NCI-H526 (cell line): Measurements from ENCODE around the gene ZNF148.

Source experiments
- DNase-seq, 2 experiments: peaks; one replicate each; lab custom pipeline; 2025; lab: John Stamatoyannopoulos, UW

The ZNF148 gene

DNA sequence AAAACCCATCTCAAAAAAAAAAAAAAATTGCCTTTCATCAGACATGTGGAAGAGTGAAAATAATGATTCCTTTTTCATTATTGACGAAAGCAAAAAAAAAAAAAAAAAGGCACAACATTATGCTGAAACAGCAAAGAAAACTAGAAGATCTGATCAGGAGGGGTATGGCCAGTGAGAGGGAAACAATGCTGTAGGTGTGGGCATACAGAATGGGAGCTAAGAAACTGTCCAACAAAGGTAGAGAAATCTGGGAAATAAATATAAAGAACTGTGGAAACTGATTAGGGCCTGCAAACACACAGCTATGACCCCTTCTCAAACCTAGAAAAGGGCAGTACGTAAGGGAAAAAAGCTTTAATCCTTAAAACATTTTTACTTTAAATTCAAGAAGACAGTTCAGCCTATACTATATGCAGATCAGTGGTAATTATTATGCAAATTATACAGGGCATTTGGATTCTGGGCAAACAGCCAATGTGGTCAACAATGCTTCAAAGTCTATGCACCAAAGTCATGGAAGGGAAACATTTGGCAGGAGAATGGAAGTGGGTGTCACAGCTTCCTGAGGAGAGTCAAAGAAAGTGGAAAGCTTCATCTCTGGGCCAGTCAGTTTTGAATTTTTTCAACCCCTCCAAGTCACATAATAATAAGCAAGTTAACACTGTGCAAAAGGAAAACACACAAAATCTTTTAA is 94.3 kb downstream of the ZNF148 start:
- DNase-seq: peak; percentile 80 to 88

DNA sequence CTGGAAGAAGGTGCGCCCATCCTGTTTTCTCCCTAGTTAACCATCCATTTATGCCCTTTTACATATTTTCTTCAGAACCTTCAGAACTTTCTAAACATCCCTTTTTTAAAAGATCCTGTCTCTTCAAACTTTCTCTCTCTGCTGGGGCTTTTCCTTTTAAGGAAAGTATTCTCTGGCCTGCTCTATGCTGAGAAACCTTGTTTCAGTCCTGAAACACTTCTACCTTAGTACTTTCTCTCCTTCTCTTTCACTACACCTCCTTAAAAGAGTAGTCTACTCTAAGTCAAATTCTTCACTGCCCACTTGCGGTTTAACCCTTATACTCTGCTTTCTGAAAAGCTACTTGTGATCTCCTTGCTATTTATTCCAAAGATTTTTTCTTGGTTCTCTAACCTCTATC is 97.0 kb downstream of the ZNF148 start:
- no peak for DNase-seq

DNA sequence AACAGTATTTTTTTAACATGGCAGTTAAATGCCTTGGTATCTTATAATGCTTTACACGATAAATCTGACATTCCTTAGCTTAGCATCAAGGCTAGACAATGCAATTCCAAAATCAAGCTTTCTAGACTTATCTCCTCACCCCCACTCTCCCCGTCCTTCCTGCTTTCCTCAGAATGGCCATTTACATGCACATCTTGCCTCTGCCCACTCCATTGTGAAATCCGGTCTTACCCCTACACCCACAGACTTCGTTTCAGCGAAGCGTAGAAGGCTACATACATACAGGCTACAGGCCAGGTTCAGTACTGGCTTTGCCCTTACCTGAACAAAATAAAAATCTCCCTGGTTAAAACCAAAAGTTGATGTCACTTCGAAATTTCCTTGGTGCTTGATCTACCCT is 104.0 kb downstream of the ZNF148 start:
- DNase-seq: no peak

DNA sequence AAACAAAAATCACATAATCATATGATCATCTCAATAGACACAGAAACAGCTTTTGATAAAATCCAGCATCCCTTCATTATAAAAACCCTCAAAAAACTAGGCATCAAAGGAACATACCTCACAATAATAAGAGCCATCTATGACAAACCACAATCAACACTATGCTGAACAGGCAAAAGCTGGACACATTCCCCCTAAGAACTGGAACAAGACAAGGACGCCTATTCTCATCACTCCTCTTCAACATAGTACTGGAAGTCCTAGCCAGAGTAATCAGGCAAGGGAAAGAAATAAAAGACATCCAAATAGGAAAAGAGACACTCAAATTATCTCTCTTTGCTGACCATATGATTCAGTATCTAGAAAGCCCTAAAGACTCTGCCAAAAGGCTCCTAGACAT is 107.7 kb downstream of the ZNF148 start:
- no peak for DNase-seq

DNA sequence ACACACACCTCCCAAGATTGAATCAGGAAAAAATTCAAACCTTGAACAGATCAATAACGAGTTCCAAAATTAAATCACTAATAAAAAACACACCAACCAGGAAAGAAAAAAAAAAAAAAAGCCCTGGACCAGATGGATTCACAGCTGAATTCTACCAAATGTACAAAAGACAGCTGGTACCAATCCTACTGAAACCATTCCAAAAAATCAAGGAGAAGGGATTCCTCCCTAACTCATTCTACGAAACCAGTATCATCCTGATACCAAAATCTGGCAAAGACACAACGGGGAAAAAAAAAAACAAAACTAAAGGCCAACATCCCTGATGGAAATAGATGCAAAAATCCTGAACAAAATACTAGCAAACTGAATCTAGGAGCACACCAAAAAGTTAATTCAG is 108.2 kb downstream of the ZNF148 start:
- no peak for DNase-seq

DNA sequence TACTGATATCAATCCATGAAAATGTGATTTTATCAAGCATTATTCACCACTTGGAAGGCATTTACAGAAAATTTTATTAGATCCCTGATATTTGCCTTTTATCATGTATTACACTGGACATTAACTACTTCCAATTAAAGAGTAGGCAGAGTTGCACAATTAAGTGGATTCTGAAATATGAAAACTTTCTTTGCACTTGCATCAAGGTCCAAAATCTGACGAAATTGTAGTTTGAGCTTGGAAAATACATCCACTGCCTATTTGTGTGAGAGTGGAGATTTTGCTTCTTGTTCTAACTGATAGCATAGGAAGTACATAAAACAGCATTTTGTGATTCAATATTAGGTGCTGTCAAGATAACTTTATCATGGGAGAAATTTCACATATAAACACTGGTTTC is 113.0 kb downstream of the ZNF148 start:
- no peak for DNase-seq

DNA sequence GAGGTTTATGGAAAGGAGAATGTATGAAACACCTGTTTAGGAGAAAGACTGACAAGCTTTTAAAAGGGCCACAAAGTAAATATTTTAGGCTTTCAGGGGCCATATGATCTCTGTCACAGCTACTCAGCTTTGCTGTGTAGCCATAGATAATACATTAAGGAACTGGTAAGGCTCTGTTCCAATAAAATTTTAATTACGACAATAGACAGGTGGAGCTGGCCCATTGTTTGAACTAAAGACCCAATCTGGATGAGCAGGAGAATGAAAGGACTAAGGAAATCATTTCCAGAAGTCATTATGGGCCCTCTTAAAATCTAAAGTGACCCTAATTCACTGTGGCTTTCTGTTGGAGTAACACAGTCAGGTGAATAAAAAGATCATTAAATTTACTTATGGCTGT is 114.1 kb downstream of the ZNF148 start:
- no peak for DNase-seq

DNA sequence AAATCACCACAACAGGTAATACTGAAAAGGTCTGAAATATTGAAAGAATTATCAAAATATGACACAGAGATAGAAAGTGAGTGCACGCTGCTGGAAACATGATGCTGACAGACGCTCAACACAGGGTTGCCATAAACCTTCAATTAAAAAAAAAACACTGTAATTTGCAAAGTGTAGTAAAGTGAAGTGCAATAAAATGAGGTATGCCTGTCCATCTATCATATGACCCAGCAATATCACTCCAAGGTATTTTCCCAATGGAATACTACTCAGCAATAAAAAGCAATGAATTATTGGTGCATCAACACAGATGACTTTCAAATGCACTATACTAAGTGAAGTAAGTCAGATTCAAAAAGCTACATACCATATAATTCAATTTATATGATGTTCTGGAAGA is 115.0 kb downstream of the ZNF148 start:
- DNase-seq: no peak

DNA sequence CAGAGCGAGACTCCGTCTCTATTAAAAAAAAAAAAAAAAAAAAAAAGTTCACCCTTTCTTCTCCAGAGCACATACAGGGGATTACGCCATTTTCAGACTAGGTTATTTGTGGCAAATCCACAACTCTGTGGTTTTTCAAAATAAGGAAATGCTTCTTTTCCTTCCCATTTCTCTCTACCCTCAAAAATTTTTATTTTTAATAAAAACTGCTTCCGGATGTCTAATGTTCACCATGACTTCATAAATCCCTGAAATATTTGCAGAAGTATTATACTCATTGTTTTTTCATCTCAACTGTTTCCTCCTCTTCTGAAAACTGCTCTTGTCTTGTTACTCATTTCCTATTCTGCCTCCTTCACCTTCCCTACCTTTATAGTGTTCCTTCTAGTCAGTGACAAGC is 117.6 kb downstream of the ZNF148 start:
- no peak for DNase-seq

DNA sequence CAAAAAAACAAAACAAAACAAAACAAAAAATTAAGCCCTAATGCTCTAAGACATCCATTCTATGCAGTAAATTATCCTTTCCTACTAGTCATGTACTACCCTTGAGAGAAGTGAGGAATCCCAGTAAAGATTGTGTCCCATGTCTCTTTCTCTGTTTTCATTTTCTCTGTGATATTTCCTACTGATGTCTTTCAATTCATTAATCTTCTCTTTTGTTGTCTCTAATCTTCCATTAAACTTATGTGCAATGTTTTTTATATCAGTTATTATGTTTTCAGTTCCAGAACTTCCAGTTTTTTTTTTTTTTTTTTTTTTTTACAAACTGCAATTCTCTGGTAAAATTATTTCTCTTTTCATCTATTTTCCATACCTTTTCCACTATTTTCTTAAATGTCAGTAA is 118.5 kb downstream of the ZNF148 start:
- no peak for DNase-seq

DNA sequence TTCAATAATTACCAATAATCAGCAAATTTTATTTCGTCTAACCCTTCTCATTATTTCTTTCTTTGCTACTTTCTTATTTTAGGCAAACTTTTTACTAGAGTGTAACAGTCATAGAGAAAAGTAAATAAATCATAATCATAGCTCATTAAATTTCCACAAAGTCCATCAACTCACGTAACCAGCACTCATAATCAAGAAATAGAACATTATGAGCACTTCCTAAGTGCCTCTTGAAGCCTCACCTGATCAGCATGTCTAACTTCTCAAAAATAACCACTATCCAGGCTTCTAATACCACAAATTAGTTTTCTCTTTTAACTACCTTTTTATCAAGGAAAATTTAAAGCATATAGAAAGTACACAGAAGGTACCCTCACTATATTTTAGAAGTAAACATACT is 124.2 kb downstream of the ZNF148 start:
- DNase-seq: no peak

DNA sequence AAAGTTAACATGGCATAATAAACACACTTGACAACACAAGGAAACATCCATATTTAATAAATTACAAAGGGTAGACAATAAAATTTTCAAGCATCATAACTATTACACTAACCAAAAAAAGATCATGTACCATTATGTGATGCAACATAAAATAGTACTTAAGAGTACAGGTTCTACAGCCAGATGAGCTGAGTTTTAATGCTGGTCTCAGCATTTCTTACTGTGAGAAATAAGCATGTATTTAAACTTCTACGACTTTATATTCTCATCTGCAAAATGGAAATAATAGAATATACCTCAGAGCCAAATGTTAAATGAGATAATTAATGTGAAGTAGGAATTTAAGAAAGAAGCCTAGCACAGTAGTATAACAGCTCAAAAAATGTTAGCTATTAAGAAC is 128.9 kb downstream of the ZNF148 start:
- no peak for DNase-seq

DNA sequence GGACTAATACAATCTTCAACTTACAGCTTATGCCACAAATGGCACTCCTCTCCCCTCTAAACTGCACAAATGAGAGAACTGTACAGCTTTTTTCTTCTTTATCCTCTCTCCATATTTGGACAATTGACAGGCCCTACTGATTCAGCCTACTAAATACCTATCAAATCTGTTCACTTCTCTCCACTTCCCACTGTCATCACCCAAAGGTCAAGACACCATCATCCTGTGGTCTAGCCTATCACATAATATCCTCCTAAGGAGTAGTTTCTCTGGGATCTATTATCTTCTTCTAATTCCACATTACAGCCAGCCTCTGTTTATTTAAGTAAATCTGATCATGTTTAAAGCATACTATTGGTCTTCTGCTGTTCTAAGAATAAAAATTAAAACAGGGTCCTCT is 129.6 kb downstream of the ZNF148 start:
- DNase-seq: no peak

DNA sequence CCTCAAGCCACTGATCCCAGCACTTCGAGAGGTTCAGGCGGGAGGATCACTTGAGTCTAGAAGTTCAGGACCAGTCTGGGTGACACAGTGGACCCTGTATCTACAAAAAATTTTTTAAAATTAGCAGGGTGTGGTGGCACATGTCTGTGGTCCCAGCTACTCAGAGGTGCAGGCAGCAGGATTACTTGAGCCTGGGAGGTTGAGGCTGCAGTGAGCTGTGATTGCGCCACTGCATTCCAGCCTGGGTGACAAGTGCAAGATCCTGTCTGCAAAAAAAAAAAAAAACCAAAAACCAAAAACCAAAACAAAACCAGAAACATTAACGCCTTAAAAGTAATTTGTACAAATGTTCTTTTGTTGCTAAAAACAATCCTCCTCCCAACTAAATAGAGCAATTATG is 134.6 kb downstream of the ZNF148 start:
- no peak for DNase-seq

DNA sequence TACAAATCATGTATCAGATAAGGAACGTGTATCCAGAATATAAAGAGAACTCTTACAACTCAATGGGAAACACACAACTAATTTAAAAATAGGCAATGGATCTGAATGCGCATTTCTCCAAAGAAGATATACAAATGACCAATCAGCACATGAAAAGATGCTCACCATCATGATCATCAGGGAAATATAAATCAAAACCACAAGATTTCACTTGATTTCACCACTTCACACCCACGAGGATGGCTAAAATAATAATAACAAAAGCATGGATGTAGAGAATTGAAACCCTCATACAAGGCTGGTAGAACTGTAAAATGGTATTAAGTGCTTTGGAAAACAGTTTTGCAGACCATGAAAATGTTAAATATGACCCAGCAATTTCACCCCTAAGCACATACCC is 135.9 kb downstream of the ZNF148 start:
- no peak for DNase-seq

DNA sequence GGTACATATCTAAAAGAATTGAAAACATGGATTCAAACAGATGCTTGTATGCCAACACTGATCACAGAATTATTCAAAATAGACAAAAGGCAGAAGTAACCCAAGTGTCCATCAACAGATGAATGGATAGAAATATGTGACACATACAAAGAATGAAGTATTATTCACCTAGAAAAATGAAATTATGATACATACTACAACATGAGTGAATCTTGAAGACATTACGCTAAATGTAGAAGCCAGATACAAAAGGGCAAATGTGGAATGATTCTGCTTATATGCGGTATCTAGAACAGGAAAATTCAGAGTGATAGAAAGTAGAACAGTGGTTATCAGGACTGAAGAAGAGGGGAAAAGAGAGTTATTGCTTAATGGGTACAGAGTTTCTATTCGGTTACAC is 136.4 kb downstream of the ZNF148 start:
- no peak for DNase-seq

DNA sequence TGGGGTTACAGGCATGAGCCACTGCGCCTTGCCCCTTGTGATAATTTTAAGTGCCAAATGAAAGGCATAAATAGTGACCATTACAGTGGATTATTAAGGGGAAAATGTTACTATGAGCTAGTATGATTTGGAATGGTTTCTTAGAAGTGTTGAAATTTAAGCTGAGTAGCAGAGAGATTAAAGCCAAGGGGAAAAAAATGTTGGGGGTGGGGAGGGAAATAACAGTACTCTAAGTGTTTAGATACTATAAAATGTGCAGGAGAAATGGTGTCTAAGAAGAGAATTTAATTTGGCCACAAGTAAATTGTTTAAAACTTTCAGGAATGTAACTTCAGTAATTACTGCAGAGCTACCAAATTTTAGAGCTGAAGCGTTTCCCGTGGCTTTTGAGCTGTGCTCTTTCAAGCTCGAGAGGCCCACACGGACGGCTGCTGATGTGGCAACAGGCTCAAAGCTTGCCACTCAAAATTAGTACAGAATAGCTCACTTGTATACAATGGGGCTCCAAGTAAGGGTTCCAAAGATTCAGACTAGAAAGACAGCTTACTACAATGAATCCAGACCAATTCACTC is 138.7 kb downstream of the ZNF148 start:
- DNase-seq: no peak

DNA sequence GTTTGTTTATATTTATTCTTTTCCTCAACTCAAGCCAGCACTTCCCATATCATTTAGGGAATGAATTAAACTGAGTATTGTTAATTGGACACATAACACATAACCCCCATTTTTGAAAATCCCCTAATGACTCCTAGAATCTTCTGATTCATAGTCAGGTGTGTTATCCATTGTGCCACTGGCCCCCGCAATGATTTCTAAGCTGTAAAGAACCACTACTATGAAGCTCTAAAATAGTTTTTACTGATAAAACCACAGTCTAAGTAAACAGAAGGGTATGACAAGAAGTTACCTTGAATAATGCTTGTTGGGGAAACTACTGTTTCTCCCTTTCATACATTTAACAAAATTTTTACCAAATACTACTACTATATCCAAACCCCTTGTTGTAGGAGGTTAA is 140.3 kb downstream of the ZNF148 start:
- no peak for DNase-seq

DNA sequence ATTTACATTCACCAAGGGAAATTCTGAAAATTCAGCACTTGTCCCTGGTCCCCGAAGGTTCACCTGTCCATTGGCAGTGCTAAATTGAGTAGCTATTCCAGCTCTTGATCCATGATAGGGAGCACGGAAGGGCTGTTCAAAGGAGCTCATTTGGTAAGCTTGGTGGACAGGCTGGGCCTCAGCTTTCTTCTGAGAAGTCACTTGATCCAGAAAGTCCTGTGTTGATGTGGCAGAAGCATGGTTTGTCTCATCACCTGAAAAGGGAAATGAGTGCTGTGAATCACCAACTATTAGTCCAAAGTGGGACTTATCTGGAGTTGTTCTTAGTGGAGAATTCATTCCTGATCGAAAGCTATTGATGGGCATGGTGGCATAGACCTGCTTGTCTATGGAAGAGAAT is 142.7 kb downstream of the ZNF148 start:
- DNase-seq: no peak

DNA sequence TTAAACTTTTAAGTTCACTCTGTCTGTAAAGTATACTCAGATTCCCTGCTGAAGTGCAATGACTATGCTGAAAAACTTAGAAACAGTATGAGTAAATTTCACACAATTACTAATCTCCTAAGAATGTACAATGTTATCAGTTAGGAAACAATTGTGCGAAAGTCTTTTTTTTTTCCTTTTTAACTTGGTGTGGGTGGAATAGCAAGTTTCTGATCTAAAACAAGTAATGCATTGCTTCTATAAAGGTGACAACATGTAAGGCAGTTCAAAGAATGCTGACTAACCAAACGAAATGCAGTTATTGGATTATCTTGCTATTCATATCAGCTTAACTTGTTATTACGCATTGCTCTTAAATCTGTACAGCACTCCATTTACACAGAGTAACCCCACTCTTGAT is 143.2 kb downstream of the ZNF148 start:
- no peak for DNase-seq

DNA sequence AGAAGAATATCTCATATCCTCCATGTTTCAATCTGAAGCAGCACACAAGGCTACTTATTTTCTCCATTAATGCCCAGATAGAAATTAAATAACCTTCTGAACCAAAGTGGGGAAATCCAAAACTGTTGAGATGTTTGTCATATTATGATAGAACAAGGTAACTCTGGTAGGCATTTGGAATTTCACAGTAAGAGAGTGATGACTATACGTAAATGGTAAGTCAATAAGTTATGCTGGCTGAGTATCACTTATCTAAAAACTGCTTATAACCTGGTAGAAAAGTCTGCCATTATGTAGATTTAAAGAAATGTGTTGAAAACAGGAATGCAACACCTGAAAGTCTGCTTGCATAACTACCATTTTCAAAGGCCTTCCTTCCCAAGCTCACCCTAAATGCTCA is 145.4 kb downstream of the ZNF148 start:
- no peak for DNase-seq

DNA sequence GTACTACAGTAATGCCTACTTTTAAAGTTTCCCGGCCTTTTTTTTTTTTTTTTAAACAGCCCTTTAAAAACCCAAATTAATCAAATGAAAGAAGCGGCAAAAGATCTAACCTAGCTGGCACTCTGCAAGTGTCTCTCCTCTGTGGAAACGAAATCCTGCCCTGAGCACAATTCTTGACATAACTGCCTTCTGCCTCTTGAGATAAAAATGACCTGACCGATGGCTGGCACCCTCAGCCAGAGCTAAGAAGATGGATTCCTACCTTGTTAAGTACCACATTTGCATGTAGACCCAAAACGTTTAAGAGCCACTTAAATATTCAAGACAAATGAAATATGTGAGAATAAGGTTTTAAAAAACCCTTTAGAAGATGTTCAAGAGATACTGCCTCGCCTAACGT is 146.0 kb downstream of the ZNF148 start:
- no peak for DNase-seq

DNA sequence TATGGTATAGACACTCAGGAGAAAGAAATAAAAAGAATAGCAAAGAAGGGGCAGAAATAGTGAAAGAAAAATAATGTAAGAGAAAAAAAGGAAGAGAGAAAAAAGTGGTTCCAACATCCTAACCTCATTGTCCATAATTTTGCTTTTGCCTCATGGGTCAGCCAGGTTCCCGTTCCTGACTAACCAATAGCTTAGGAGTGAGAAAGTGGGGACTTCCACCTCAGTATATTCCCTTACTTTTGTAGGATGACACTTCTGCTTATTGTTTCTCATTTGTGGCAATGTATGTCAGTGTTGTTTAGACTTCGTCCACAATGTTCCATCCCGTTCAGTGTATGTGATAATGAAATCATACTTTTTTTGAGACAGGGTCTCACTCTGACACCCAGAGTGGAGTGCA is 153.3 kb downstream of the ZNF148 start:
- no peak for DNase-seq

DNA sequence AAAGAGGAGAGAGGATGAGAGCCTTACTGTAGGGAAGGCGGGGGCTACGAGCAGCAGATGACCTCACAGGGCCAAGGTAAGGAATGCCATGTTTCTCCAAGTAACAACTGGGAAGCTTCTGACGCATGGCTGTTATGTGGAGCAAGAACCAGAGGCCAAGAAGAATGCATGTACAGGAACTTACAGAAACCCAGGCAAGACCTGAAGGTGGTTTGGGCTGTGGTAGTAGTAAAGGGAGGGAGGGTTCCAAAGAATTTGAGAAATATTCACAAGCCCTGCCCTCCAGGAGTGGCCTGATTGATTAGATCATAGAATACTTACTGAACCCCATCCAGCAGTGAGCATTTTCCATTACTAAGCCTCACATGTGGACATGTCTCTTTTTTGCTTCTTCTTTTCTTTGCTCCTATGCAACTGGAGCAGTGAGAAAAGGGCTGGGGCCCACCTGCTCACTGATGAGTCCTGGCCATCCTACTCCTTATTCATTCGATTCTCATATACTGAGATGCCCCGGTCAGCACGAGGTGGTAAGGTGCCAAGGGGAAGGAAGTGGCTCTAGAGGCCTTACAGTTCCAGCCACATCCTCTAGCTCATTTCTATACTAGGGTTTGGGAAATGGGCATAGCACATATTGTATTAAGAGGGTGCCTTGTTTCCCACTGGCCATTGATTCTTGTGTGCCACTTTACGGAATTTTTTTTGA is 154.2 kb downstream of the ZNF148 start:
- DNase-seq: no peak
